NB4 (cell line): Measurements from ENCODE around the gene CCL19.

ENCODE experiments used
- POLR2A ChIP-seq: IDR thresholded peaks from 2 replicates; pipeline ENCODE4 v1.6.1; 2011; ENCODE audit warnings: mild to moderate bottlenecking; ENCODE audit not compliant: insufficient read length; ENCODE audit errors: extremely low read depth
- TF ChIP-seq, protein P1 (sequence below): IDR thresholded peaks from one replicate; pipeline ENCODE4 v1.5.1; 2012; ENCODE audit warnings: low read depth, low read length
- TF ChIP-seq, protein P2 (sequence below): IDR thresholded peaks from 2 replicates; pipeline ENCODE4 v1.6.1; 2011; ENCODE audit warnings: low read depth, low read length

- TF ChIP-seq, protein P1, sequence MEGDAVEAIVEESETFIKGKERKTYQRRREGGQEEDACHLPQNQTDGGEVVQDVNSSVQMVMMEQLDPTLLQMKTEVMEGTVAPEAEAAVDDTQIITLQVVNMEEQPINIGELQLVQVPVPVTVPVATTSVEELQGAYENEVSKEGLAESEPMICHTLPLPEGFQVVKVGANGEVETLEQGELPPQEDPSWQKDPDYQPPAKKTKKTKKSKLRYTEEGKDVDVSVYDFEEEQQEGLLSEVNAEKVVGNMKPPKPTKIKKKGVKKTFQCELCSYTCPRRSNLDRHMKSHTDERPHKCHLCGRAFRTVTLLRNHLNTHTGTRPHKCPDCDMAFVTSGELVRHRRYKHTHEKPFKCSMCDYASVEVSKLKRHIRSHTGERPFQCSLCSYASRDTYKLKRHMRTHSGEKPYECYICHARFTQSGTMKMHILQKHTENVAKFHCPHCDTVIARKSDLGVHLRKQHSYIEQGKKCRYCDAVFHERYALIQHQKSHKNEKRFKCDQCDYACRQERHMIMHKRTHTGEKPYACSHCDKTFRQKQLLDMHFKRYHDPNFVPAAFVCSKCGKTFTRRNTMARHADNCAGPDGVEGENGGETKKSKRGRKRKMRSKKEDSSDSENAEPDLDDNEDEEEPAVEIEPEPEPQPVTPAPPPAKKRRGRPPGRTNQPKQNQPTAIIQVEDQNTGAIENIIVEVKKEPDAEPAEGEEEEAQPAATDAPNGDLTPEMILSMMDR = no peak
- TF ChIP-seq POLR2A = no peak
- TF ChIP-seq, protein P2, sequence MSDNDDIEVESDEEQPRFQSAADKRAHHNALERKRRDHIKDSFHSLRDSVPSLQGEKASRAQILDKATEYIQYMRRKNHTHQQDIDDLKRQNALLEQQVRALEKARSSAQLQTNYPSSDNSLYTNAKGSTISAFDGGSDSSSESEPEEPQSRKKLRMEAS = no peak
Measured at GRCh38 chr9:34675869-34676268, 15.2 kb downstream of the CCL19 start.
